Esophagus muscularis mucosa (tissue), 4 donors: ENCODE results near the gene CHRNA7.

ENCODE experiments used
- CTCF ChIP-seq, 3 experiments: fragments of 200-600 bp in 2 of 3; fragments of 450-650 bp in 1 of 3; sonication (generic) in 2 of 3; IDR thresholded peaks; one replicate each; pipeline ENCODE4 v1.5.1; 2017 to 2019; ENCODE audit warnings: antibody characterized with exemption in 3 of 3, mild to moderate bottlenecking in 2 of 3, moderate library complexity in 1 of 3
- EP300 ChIP-seq: sonication (generic); formaldehyde crosslinking; IDR thresholded peaks from one replicate; pipeline ENCODE4 v1.6.1; 2017; ENCODE audit warnings: antibody characterized with exemption
- POLR2A ChIP-seq: fragments of 450-650 bp; IDR thresholded peaks from one replicate; pipeline ENCODE4 v1.6.1; 2017; ENCODE audit warnings: antibody characterized with exemption, moderate library complexity, mild to moderate bottlenecking, low read depth
- POLR2AphosphoS5 ChIP-seq, 2 donors: sonication (generic); formaldehyde crosslinking; IDR thresholded peaks; one replicate each; pipeline ENCODE4 v1.6.1; 2017; ENCODE audit warnings: antibody characterized with exemption in 2 of 2

GRCh38 chr15:32004249-32004648, 26.1 kb upstream of the CHRNA7 start:
- TF ChIP-seq CTCF (IDR thresholded peaks at IDR 0.05) (no peak), EP300 (no peak), POLR2A (no peak), POLR2AphosphoS5 (IDR thresholded peaks at IDR 0.05) (no peak)
